Glomerular visceral epithelial cell (primary cell): ENCODE results near the gene SUGCT.
"Not testable (repeated sequence)": the region's sequence is repeated elsewhere in the genome, so short reads cannot be mapped to it uniquely, and the experiment has no call there.

ENCODE experiments used
- DNase-seq: peaks from one replicate; pipeline ENCODE4 v3.0.0-alpha.2; 2016; ENCODE audit errors: extremely low spot score

SUGCT gene

DNA sequence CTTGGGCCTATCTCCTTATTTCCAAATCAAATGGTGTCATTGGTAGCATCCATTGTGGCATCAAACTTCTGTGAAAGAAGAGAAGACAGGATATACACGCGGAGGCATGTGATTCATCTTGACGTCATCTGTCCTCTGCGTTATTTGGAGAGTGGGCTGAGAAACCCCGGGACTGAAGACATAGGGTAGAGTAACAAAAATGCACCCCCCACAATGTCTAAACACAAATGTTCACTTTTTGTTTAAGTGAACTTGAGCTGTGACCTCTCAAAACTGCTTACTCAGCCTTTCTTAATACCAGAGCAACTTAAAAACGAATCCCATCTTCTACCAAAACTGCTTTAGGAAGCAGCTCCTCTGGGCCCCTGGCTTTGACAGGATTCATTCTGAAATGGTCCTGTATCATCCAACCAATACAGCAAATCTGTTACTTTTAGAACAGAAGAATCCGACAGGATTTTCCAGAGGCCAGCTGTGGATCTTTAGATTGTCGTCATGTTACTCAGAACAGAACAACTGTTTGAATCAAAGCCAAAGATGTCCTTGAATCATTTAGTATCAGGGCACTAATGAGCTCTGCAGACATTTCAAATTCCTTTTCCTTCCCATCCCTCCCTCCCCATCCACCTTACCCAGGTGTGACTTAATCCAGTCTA, 438.1 kb downstream of the SUGCT start:
- peak; percentile 16 for DNase-seq

- DNase-seq: no peak
Measured at GRCh38 chr7:40579401-40579800, 444.6 kb downstream of the SUGCT start.

GRCh38 chr7:40580776-40581175, 446.0 kb downstream of the SUGCT start:
- no peak for DNase-seq

DNA sequence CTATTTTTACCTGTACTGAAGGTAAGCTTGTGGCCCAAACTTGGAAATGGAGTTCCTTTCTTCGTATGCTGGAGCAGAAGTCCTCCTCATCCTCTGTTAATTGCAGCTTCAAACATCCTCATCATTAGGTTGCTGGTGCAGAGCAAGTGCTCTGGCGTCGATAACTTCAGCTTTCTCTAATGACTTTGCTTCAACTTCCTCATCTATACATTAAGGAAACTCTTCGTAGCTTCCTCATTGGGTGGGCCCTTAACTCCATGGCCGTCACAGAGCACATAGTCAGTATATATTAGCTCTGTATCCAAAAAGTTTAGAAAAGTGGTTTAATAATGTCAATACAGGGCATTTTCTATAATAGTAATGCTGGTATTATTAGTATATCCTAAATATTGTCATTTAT, 447.7 kb downstream of the SUGCT start:
- no peak for DNase-seq

DNA sequence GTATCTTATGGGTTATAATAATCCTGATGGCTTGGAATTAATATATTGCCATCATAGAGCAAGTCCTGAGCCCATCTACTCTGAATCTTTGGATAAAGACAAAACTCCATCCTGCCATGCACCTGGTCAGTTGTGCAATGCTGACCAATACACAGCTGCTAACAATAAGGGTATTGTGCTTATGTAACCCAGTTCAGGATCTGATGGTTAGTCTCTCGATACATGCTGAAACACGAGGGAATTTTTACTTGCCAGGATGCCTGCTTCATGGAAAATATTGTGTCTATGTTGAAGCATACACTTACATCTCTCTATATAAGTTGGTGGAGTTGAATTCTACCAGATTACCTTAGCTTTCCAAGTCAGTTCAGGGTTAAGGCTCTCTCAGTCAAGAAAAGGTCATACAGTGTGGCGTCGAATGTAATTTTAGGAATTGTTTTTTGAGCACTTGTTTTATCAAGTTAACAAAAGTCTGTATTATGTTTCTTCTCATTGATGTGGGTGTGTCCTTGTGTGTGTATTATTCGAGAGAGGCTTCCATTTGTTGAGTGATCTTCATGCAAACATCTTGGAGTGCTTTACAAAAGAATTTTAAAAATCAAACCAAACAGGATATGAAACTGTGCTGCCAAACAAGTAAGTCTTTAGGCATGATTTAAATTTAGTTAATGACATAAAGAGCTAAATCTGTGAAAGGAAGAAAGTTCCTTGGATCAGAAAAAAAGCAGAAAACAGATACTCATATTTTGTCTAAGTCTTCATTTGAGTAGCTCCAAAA, 449.1 kb downstream of the SUGCT start:
- no peak for DNase-seq

GRCh38 chr7:40584667-40585433, 450.0 kb downstream of the SUGCT start:
- peak; percentile 23 for DNase-seq

GRCh38 chr7:40586197-40586596, 451.4 kb downstream of the SUGCT start:
- DNase-seq: peak; percentile 38

DNA sequence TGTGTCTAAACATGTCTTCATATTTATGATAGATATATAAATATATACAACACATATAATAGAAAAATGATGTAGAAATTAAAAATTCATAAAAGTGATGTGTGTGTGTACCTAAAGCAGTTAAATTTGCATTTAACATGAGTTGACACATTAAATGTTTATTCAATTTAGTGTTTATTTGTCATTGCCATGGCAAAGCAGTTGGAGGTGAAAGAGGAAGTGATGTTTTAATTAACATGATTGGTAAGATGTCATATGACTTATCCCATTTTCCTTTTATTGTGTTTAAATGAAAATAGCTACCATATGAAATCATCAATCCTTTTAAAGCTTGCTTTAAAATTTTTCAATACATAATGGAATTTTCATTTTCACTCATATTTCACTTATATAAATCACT, 452.6 kb downstream of the SUGCT start:
- no peak for DNase-seq

DNA sequence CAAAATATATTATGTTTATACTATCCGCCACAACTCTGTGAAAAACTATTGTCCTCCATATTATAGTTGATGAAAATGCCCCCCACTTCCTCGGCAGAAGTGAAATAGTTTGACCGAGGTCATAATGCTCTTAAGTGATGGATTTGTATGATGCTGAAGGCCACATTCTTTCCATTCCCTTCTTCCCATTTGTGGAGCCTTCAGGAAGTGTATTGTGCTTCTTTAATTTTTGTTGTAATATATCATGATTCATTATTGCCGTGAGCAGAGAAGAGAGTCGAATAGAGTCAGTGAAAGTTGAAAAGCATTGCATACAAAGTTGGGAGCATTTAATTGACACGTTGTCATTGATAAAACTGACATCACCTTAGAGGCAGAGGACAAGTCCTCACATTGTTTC, 460.3 kb downstream of the SUGCT start:
- DNase-seq: no peak

DNA sequence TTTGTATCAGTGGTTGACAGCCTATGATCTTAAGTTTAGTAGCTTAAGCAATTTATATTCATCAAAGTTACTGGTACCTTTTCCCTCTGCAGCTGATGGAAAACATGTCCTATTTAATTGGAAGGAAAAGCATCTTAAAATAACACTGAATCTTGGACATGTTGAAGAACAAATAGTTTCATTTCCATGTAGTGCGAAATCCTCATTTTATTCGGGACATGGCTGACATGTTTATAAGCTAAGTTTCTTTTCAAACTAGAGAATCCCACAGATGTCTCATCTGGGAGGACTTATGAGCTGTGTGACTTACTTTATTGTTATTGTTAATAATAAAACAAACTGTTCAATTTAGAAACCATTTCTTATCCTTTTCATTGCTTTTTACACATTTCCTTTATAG, 461.0 kb downstream of the SUGCT start:
- DNase-seq: no peak

GRCh38 chr7:40597517-40597916, 462.7 kb downstream of the SUGCT start:
- no peak for DNase-seq

- no peak for DNase-seq
Measured at GRCh38 chr7:40598915-40599314, 464.1 kb downstream of the SUGCT start.

DNA sequence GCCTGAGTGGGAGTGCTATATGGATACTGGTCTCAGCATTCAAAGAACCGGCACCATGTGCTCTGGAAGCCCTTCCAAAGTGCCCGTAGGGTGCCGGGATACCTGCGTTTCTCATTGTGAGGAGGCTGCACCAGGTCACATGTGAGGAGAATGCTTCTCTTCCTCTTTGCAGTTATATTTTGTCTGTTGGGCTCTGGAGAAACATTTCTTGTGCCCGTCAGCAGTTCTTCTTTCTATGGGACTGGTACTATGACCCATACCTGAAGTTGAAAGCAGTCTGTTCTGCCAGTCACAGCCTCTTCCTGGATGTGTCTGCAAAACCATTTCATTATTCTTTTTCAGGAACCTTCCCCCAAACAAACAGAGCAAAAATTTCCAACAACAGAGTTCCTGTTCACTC, 465.0 kb downstream of the SUGCT start:
- DNase-seq: no peak

DNA sequence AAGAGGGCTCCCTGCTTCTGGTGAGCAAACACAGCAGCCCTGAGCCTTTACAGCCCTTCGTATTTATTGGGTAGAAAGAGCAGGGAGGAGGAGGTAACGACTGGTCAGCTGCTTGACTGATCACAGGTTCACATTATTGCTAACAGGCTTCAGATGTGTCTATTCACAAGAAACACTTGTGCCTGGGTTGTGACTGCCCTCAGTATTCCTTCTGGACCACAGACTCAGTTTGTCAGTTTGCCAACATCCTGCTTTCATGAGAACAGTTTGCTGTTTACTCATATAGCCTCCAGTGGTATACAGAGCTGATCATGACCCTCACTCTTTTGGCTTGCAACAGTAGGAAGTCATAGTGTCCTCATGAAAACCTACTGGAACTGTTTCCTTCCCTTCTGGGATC, 467.5 kb downstream of the SUGCT start:
- DNase-seq: not testable (repeated sequence)

DNA sequence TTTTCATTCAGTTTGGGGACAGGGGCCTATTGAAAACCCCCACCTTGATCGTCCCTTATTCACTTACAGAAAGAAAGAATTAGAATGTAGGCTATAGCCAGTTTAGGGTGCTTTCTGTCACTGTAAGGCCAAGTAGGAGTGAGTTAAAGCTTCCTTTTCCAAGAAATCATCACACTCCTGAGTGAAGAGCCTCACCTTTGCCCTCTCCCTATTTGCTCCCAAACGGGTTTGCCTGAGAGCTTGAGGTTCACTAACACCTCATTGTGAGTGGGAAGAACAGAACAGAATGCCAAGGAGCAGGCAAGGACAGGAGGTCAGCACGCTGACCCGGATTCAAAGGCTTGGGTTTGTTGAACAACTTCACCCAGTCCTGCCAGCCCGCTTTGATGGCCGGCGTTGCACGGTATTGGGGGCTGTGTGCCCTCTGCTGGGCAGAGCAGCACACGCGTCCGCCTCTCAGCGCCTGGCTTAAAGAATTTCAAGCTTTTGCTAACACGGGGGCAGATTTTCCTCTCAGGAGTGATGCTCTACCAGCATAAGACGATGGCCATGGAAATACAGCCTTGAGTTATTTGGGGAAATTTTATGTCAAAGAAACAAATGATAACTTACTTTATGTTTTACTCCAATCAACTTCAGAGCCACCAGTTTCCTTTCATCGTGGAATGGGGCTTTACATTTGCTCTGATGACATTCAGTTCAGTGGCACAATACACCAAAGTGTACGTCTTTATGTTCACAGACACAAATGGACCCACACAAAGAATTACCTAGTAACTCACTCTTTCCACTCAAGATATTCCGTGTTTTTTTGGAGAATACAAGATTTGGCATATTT, 470.0 kb downstream of the SUGCT start:
- peak; percentile 62 for DNase-seq

DNA sequence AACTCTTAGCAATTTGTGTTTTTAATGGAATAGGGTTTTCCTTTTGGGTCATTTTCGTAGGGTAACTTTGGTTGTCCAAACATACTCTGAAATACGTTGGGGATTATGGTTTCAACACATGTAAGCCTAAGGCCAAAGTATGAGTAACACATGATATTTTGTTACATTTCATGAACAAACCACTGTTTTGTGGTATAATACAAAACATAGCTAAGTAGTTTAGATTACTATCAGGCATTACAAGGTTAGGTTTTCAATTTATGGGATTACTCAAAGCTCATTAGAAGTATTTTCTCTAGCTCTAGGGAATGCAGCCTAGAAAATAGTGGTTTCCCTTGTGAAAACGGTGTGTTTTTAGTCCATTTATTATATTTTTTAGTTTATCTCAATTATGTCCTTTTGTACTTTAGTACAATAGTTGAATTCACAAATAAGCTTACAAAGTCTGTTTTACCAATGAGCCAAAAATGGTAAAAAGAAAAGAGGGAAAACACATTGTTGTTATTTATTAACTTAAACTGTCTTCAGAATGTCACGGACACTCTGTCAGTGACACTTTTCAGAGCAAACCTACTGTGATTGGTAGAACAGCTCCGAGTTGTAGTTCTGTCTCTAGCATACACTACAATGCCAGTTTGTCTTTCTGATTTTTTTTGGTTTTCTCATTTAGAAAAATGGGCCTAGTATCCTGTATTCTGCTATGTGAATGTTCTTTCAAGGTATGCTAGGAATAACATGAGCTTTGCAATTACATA, 473.7 kb downstream of the SUGCT start:
- no peak for DNase-seq

DNA sequence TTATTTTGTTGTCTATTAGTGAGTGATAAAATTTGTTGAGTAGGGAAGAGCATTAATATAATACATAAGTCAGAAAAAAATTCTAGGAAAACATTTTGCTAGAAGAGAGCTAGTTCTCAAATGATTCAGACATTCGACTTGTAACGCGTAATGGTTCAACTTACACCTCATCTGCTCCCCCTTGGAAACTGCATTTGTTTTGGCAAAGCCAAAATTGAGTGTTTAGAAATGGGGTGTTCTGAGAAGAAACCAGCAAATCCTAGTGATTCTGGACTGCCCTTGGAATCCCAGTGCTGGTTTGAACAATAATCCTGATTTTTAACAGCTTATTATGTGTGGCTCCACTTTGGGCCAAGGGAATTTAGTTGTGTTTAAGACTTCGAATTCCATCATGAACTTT, 475.7 kb downstream of the SUGCT start:
- no peak for DNase-seq

DNA sequence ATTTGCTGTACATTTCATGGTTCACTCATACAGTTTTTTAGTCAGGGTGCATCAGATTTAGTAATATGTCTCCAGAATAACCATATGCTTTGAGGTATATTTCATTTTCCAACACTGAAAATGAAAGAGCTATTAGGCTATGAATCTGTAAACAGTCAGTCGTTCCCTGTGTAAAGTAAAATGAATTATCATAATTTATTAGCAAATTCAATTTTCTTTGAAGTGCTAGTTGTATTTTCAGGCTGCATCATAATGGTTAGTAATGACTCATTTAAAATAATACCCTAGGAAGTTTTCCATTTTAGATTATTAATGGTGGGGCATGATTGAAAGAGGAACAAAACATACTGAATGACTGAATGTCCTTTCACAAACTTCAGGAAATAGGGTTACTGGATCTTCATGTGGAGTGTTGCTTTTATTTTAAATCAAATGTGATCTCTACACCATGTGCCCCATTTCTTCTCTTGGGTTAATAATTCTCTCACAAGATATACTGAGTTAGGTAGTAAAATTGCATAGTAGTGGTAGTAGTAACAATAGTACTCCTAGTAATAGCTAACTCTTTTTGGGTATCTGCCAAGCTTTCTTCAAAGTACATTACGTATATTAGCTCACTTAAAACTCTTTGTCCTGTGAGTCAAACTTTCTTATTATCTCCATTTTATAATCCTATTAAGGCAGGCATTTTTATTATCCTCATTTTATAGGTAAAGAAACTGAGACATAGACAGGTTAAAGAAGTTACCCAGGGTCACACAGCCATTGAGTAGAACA, 476.5 kb downstream of the SUGCT start:
- no peak for DNase-seq

- DNase-seq: no peak
Measured at GRCh38 chr7:40612298-40612697, 477.5 kb downstream of the SUGCT start.

DNA sequence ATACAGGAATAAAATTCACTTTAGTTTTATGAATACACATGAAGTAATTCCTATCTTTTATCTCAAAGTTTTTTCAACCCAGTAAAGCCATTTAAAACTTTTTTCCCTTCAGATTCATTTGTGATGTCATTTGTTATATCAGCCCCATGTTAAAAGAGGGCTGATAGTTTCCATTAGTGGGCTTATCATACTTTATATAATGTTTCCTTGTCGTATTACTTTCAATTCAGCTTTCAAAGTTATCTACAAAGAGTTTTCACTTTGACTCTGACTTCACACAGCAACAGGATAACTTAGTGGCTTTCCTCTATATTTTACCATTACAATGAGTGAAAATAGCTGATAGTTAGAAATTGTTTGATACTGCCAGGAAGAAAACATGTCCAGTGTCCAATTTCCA, 484.8 kb downstream of the SUGCT start:
- DNase-seq: no peak
